Adipocyte (in vitro differentiated cells): Measurements from ENCODE around the gene RASGRF2.
"Not testable (repeated sequence)": the region's sequence is repeated elsewhere in the genome, so short reads cannot be mapped to it uniquely, and the experiment has no call there.

Experiments used
- DNase-seq: peaks from one replicate; pipeline ENCODE4 v3.0.0-alpha.2; 2015; ENCODE audit warnings: low read depth
- H3K27me3 ChIP-seq: replicated peaks from 2 replicates; pipeline ENCODE4 v1.7.0; 2013; ENCODE audit warnings: mild to moderate bottlenecking, low read length, moderate library complexity; ENCODE audit not compliant: control insufficient read depth, insufficient read depth
- H3K36me3 ChIP-seq: 2 replicates; pipeline ENCODE4 v1.7.0; 2013; ENCODE audit warnings: low read length, mild to moderate bottlenecking, moderate library complexity; ENCODE audit not compliant: control insufficient read depth, insufficient read depth, severe bottlenecking
- H3K4me1 ChIP-seq: 2 replicates; pipeline ENCODE4 v1.7.0; 2013; ENCODE audit warnings: mild to moderate bottlenecking, low read length, moderate library complexity; ENCODE audit not compliant: control insufficient read depth, insufficient read depth
- H3K4me3 ChIP-seq: 2 replicates; pipeline ENCODE4 v1.7.0; 2013; ENCODE audit warnings: mild to moderate bottlenecking, low read length, moderate library complexity
- H3K9ac ChIP-seq: 2 replicates; pipeline ENCODE4 v1.7.0; 2013; ENCODE audit warnings: mild to moderate bottlenecking, low read length, moderate library complexity
- H3K9me3 ChIP-seq: 2 replicates; pipeline ENCODE4 v1.7.0; 2013; ENCODE audit warnings: mild to moderate bottlenecking, low read length, moderate library complexity; ENCODE audit not compliant: control insufficient read depth

The RASGRF2 gene

DNA sequence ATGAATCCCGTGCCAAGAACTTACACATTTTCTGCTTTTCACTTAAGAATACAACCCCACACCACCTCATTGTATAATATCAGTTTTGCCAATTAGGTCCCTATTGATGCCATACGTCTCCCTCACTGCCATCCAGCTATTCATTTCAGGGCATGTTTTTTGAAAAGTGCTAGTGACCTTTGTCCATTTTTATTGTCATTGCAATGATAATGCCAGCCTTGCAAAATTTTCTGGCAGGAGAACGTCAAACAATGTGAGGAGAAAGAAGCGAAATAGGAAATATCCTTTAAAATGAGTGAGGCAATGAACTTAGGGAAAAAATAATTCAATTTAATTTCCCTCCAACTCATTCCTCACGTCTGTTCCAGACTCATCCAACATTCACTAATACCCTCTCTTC, 161.1 kb downstream of the RASGRF2 start:
- H3K27me3 ChIP-seq = peaks cover 4% of the 10 kb centered on the region

DNA sequence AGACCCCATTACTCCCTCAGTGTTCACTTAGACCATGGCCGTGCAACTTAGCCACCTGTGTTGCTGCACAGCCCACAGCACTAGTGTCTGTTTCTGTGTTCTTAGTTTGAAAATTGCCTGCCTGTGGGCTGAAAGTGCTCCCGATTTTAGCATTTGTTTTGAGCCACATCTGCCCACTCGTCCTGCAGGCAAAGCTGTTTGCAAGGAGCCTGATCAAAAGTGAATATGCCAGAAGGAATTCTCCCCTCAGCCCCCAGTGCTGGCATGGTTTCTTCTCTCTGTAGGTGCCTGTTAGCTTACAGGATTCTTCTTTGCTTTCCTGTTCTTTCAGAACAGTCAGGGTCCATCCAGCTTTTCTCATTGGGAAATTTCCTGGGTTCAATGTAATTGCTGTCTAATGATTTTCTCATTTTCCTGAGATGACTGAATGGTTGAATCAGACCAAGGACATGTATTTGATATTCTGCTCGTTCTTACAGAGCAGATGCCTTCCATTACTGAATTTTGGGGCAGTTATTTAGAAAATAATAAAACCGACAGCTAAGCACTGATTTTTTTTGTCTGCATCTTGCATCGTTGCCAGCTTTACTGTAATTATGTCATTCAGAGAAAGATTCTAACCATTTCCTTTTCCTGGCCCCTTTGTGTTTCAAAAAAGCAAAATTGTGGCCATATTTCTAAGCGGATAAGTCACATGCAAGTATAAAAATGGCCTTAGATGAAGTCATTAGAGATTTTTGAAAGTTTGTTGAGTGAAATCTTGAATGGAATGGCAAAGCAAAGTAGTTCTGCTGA, 161.9 kb downstream of the RASGRF2 start:
- Histone ChIP-seq H3K27me3 (peaks cover 2% of the 10 kb centered on the region), H3K36me3 (no peaks in the 10 kb centered on the region), H3K9ac (no peak overlapping the region), H3K9me3 (no peaks in the 10 kb centered on the region), H3K4me1 (peaks cover 38% of the 10 kb centered on the region), H3K4me3 (no peak overlapping the region)
- DNase-seq = peak; percentile 12

More for the DNA sequence above, 161.1 kb downstream of the RASGRF2 start:
- Histone ChIP-seq H3K9me3 (no peaks in the 10 kb centered on the region), H3K36me3 (no peaks in the 10 kb centered on the region), H3K9ac (no peak overlapping the region), H3K4me1 (peaks cover 33% of the 10 kb centered on the region), H3K4me3 (no peak overlapping the region)
- DNase-seq = no peak

DNA sequence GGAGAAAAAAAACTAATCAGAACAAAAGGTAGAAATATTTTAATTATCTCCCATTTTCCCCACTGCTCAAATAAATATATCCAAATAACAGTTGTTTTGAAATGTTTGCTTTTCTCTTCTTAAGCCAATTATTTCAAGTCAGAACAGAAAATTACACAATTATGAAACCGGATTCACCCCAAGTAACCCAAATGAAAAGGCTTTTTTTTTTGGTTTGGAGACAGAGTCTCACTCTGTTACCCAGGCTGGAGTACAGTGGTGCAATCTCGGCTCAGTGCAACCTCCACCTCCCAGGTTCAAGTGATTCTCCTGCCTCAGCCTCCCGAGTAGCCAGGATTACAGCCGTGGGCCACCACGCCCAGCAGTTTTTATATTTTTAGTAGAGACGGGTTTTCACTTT, 164.5 kb downstream of the RASGRF2 start:
- H3K9ac ChIP-seq, H3K9me3 ChIP-seq, H3K36me3 ChIP-seq, H3K27me3 ChIP-seq, DNase-seq, H3K4me3 ChIP-seq: not testable (repeated sequence)
- H3K4me1 ChIP-seq = peaks cover 38% of the 10 kb centered on the region

DNA sequence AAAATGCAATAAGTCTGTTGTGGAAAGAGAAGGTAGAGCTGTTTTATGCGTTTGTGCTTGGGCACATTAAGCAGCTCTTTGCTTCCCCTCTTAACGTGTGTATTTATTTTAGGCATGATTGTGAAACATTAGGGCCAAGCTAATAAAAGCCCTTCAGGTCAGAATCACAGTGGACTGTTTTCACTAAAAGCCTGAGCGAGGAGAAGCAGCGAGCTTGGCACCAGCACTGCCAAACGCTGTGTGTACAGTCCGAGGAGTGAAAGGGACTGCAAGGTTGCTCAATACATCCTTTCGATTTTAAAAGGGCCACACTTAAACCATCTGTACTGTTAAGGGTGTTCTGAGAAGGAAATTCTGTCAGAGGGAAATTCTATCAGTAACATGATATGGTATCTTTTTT, 165.8 kb downstream of the RASGRF2 start:
- Histone ChIP-seq H3K4me3 (peak overlapping the region; percentile 48), H3K27me3 (peaks cover 10% of the 10 kb centered on the region), H3K36me3 (no peaks in the 10 kb centered on the region), H3K9ac (peak overlapping the region; percentile 3), H3K4me1 (peaks cover 34% of the 10 kb centered on the region), H3K9me3 (no peaks in the 10 kb centered on the region)
- no peak for DNase-seq

DNA sequence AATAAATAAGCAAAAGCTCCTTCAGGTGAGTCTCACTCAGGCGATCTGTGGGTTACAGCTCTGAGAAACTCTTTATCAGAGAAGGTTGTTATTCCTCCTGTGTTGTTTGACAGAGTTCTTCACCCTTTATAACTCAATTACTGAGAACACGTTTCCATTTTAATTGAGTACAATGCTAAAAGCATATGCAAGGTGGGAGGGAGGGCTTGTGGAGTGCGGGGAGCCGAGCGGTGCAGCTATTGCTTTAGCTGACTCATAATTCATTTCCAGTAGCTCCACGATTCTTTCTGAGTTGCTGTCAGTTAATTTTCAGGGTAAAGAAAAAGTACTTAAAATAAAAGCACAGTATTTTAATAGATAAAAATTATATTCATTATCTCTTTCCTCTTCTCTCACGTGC, 168.3 kb downstream of the RASGRF2 start:
- no peaks in the 10 kb centered on the region for H3K9me3 ChIP-seq
- peaks cover 10% of the 10 kb centered on the region for H3K27me3 ChIP-seq
- no peak overlapping the region for H3K9ac ChIP-seq
- H3K4me3 ChIP-seq = no peak overlapping the region
- H3K36me3 ChIP-seq = no peaks in the 10 kb centered on the region
- no peak for DNase-seq
- peaks cover 24% of the 10 kb centered on the region for H3K4me1 ChIP-seq

DNA sequence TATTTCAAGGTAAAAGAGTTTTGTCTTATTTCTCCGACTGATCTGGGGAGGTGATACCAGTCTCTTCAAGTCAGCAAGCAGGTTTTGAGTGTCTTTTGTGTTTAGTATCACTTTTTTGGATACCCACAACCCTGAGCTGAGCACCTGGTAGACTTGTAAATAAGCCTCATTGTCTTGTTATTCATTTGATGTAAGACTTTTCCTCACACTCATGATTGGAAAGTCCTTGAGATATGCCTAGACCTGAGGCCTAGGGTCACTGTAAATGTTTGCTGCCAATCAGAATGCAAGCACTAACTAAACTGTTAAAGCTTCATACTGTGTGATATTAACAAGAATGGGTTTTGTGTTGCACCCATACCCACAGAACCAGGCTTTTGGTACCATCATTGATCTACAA, 172.2 kb downstream of the RASGRF2 start:
- Histone ChIP-seq H3K9me3 (peaks cover 11% of the 10 kb centered on the region), H3K4me1 (no peaks in the 10 kb centered on the region), H3K27me3 (peaks cover 10% of the 10 kb centered on the region), H3K36me3 (no peaks in the 10 kb centered on the region), H3K9ac (no peak overlapping the region), H3K4me3 (no peak overlapping the region)
- DNase-seq = no peak

DNA sequence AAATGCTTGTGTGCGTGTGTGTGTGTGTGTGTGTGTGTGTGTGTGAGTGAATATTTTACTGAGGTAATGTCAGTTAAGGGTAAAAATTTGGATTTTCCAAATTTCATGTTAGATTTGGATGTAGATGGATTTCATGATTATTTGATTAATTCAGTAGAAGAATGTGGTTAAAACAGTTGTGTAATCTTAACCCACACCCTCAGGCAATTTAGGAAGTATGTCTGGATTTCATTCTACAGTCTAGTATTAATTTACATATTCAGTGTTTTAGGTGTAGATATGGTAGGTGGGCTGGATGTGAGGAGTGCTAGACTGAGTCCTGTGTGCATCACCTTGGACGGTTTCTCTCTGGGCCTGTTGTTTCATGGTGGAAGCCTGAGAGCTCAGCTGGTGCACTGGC, 173.9 kb downstream of the RASGRF2 start:
- H3K36me3 ChIP-seq = no peaks in the 10 kb centered on the region
- DNase-seq = peak; percentile 29
- peaks cover 14% of the 10 kb centered on the region for H3K9me3 ChIP-seq
- H3K4me1 ChIP-seq = no peaks in the 10 kb centered on the region
- H3K4me3 ChIP-seq = no peak overlapping the region
- H3K9ac ChIP-seq = no peak overlapping the region
- H3K27me3 ChIP-seq = peaks cover 10% of the 10 kb centered on the region

DNA sequence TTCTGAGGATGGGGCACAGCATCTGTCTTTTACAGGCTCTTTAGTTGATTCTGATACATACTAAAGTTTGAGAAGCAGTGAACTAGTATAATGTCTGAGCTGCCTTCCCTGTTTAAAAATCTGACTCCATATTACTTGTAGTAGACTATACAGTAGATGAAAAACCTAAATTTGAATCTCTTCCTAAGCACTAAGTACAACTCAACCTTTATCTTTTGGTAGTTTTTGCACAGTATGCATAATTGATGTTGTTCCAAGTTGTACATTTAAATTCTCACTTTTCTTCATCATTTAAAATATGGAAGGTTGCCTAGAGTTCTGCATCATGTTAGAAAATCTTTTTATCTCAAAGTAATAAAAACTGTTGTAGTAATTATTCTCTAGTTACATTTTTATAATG, 174.4 kb downstream of the RASGRF2 start:
- DNase-seq = no peak
- Histone ChIP-seq H3K4me1 (no peaks in the 10 kb centered on the region), H3K36me3 (no peaks in the 10 kb centered on the region), H3K9me3 (peaks cover 14% of the 10 kb centered on the region), H3K9ac (no peak overlapping the region), H3K4me3 (no peak overlapping the region), H3K27me3 (peaks cover 10% of the 10 kb centered on the region)

DNA sequence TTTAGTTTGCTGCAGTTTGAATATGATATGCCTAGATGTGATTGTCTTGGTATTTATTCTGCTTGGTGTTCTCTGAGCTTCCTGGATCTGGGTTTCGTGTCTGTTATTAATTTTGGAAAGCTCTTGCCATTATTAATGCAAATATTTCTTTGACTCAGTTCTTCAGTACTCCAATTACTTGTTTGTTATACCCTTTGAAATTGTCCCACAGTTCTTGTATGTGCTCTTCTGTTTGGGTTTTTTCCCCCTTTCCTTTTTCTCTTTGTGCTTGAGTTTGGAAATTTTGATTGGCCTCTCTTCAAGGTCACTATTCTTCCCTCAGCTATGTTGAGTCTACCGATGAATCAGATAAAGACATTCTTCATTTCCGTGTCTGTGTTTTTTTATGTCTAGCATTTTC, 176.4 kb downstream of the RASGRF2 start:
- Histone ChIP-seq H3K4me3 (no peak overlapping the region), H3K9ac (no peak overlapping the region), H3K9me3 (peaks cover 14% of the 10 kb centered on the region), H3K36me3 (no peaks in the 10 kb centered on the region), H3K4me1 (peaks cover 12% of the 10 kb centered on the region), H3K27me3 (no peaks in the 10 kb centered on the region)
- DNase-seq = no peak

DNA sequence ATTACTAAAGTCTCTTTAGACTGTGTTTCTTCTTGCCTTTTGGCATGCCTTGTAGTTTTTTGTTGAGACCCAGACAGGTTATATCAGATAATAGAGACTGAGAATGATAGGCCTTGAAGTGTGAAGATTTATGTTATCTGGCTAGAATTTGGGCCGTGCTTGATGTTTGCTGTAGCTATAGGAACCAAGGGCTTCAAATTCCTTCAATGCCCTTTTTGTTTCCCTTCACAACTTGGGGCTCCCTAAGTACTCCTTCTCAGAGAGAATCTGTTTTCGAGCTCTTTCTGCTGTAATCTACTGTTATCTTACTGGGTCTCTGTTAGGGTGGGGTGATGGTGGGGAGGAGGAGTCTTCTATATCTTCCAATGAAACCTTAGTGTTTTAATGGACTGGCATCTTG, 177.7 kb downstream of the RASGRF2 start:
- Histone ChIP-seq H3K9me3 (peaks cover 14% of the 10 kb centered on the region), H3K4me1 (peaks cover 12% of the 10 kb centered on the region), H3K36me3 (no peaks in the 10 kb centered on the region), H3K9ac (no peak overlapping the region), H3K4me3 (no peak overlapping the region), H3K27me3 (no peaks in the 10 kb centered on the region)
- no peak for DNase-seq

DNA sequence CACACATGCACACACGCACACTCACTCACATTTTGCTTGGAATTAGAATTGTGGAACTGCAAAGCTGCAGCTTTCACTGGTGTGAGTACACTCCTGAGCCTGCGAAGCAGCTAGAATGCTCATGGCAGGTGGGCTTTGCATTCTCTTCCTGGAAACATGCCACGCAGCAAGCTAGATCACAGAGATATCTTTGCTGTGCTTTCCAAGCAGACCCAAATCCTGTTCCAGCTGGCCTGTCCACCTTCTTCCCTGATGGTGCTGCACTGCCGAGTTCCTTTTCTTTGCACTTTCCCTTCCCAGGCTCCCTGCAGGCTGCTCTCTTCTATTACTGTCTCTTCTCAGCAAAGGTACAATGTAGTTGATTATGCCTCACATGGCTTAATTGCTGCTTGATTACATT, 180.3 kb downstream of the RASGRF2 start:
- Histone ChIP-seq H3K36me3 (no peaks in the 10 kb centered on the region), H3K4me1 (peaks cover 12% of the 10 kb centered on the region), H3K9ac (no peak overlapping the region), H3K27me3 (no peaks in the 10 kb centered on the region), H3K4me3 (no peak overlapping the region), H3K9me3 (peaks cover 14% of the 10 kb centered on the region)
- no peak for DNase-seq

DNA sequence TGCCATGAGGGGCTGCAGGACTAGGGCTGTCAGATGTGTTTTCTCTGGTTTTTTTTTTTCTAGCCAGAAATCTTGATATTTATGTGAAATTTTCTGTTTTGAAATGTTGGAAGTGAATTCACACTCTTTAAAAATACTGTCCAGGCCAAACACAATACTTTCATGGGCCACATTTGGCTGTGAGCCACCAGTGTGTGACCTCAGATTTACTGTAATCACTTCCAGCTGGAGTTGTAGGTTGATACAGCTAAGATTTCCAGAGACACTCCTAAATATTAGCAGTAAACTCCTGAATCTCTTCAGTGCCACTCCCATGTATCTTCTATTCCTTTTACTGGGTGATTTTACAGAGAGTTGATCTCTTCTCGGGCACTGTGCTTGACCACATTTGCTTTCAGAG, 180.8 kb downstream of the RASGRF2 start:
- Histone ChIP-seq H3K4me3 (no peak overlapping the region), H3K4me1 (peaks cover 12% of the 10 kb centered on the region), H3K36me3 (no peaks in the 10 kb centered on the region), H3K27me3 (no peaks in the 10 kb centered on the region), H3K9ac (no peak overlapping the region), H3K9me3 (peaks cover 14% of the 10 kb centered on the region)
- peak; percentile 90 for DNase-seq
